NB4 (cell line): Measurements from ENCODE around the gene TRIM58.

Experiments
- CTCF ChIP-seq: IDR thresholded peaks from one replicate; pipeline ENCODE4 v1.5.1; 2012; ENCODE audit warnings: low read depth, low read length
- MAX ChIP-seq: IDR thresholded peaks from 2 replicates; pipeline ENCODE4 v1.6.1; 2011; ENCODE audit warnings: low read depth, low read length
- MYC ChIP-seq: IDR thresholded peaks from 2 replicates; pipeline ENCODE4 v1.6.1; 2011; ENCODE audit warnings: low read depth, low read length
- POLR2A ChIP-seq: IDR thresholded peaks from 2 replicates; pipeline ENCODE4 v1.6.1; 2011; ENCODE audit warnings: mild to moderate bottlenecking; ENCODE audit not compliant: insufficient read length; ENCODE audit errors: extremely low read depth

- no peak for TF ChIP-seq CTCF
- TF ChIP-seq POLR2A: no peak
- no peak for TF ChIP-seq MYC
- no peak for TF ChIP-seq MAX
Observed at GRCh38 chr1:247884797-247885413, 27.9 kb downstream of the TRIM58 start.
